A673 (cell line): ENCODE measurements around the gene TC2N.

Experiments used
- CTCF ChIP-seq: fragments of 300-800, 200-600 bp; sonication (generic); conservative IDR thresholded peaks from 2 replicates; pipeline ENCODE4 v1.5.1; 2017; ENCODE audit warnings: low read depth, mild to moderate bottlenecking, antibody characterized with exemption, low read length, moderate library complexity, mixed read lengths
- EZH2 ChIP-seq: fragments of 200-600 bp; sonication (generic); IDR thresholded peaks from 2 replicates; pipeline ENCODE4 v1.6.1; 2017; ENCODE audit warnings: borderline replicate concordance, low read depth, mild to moderate bottlenecking, mixed read lengths, antibody characterized with exemption, low read length; ENCODE audit not compliant: poor library complexity, severe bottlenecking

DNA sequence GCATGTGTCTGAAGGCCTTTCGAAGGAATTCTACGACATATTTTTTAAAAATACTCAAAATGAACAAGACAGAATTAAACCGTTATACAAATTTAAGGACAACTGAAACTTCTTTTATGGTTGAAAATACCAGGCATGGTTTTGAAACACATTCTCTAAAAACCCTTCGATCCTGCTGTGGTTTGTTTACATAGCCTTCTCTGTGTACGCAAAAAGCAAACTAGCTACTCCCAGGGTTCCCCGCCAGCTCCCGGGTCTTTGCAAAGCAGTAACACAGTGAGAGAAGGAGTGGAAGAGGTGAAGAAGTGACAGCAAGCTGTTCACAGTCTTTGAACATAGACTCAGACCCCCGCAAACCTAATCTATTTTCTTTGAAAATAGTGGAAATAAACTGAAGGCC lies 2.2 kb upstream of the TC2N start:
- no peak for TF ChIP-seq EZH2
- no peak for TF ChIP-seq CTCF
